SU-DHL-6 (cell line): ENCODE data around the gene ANKHD1.

Source experiments
- H2AFZ ChIP-seq: fragments of 200-600 bp; sonication (generic); 2 replicates; pipeline ENCODE4 v1.6.1; 2014; ENCODE audit warnings: low read depth, mild to moderate bottlenecking, moderate library complexity, mixed read lengths, antibody characterized with exemption, low read length; ENCODE audit not compliant: severe bottlenecking
- H3F3A ChIP-seq: fragments of 200-600 bp; shearing (Covaris generic); 2 replicates; pipeline ENCODE4 v1.6.0; 2016; ENCODE audit warnings: antibody characterized with exemption, mild to moderate bottlenecking; ENCODE audit not compliant: insufficient read depth
- H3K27ac ChIP-seq: fragments of 200-600 bp; sonication (generic); 2 replicates; pipeline ENCODE4 v1.5.1; 2016; ENCODE audit warnings: low read depth, mild to moderate bottlenecking, low read length, moderate library complexity, mixed read lengths
- H3K27me3 ChIP-seq: fragments of 200-600 bp; sonication (generic), shearing (Covaris generic); 2 replicates; pipeline ENCODE4 v1.6.0; 2014; ENCODE audit warnings: mild to moderate bottlenecking, low read length
- H3K36me3 ChIP-seq: fragments of 200-600 bp; sonication (generic); 2 replicates; pipeline ENCODE4 v1.6.1; 2014; ENCODE audit warnings: mild to moderate bottlenecking, low read length, mixed read lengths
- H3K4me2 ChIP-seq: fragments of 300-600, 200-600 bp; shearing (Covaris generic), sonication (generic); 2 replicates; pipeline ENCODE4 v1.6.0; 2014; ENCODE audit warnings: low read length, low read depth, mild to moderate bottlenecking; ENCODE audit not compliant: poor library complexity, severe bottlenecking
- H3K4me3 ChIP-seq: fragments of 200-600 bp; sonication (generic); 2 replicates; pipeline ENCODE4 v1.5.1; 2014; ENCODE audit warnings: antibody characterized with exemption, low read length, mild to moderate bottlenecking, mixed read lengths; ENCODE audit not compliant: insufficient read depth, poor library complexity, severe bottlenecking
- H3K79me2 ChIP-seq: fragments of 200-600 bp; sonication (generic); 2 replicates; pipeline ENCODE4 v1.6.1; 2014; ENCODE audit warnings: mild to moderate bottlenecking, low read length, moderate library complexity; ENCODE audit not compliant: insufficient read depth
- H3K9ac ChIP-seq: fragments of 200-600 bp; sonication (generic); 2 replicates; pipeline ENCODE4 v1.7.0; 2014; ENCODE audit warnings: mild to moderate bottlenecking, low read length
- H3K9me2 ChIP-seq: fragments of 200-600 bp; sonication (generic); replicated peaks from 2 replicates; pipeline ENCODE4 v1.6.1; 2014; ENCODE audit warnings: low read length; ENCODE audit not compliant: insufficient read depth
- H3K9me3 ChIP-seq: fragments of 200-600 bp; sonication (generic); 2 replicates; pipeline ENCODE4 v1.6.1; 2014; ENCODE audit warnings: low read length, mixed read lengths; ENCODE audit not compliant: insufficient read depth
- H4K20me1 ChIP-seq: fragments of 200-600 bp; sonication (generic); 2 replicates; pipeline ENCODE4 v1.6.1; 2014; ENCODE audit warnings: low read depth, mild to moderate bottlenecking, antibody characterized with exemption, low read length, moderate library complexity, mixed read lengths
- CTCF ChIP-seq: fragments of 200-600 bp; sonication (generic); IDR thresholded peaks from one replicate; pipeline ENCODE4 v1.5.1; 2017; ENCODE audit warnings: antibody characterized with exemption, mild to moderate bottlenecking, low read length, moderate library complexity; ENCODE audit not compliant: insufficient read depth, poor library complexity, severe bottlenecking
- EZH2phosphoT487 ChIP-seq: fragments of 200-600 bp; sonication (generic), shearing (Covaris generic); conservative IDR thresholded peaks from 2 replicates; pipeline ENCODE4 v1.6.1; 2018; ENCODE audit warnings: mild to moderate bottlenecking, antibody characterized with exemption, low read length, moderate library complexity, mixed read lengths

ANKHD1 gene

GRCh38 chr5:140569197-140569596 lies 167.6 kb downstream of the ANKHD1 start:
- Histone ChIP-seq H3K9me3 (no peaks in the 10 kb centered on the region), H2AFZ (no peak overlapping the region), H3K27me3 (no peaks in the 10 kb centered on the region), H3K9me2 (no peaks in the 10 kb centered on the region), H3K9ac (no peak overlapping the region), H3K27ac (no peak overlapping the region), H3K36me3 (no peaks in the 10 kb centered on the region), H4K20me1 (no peaks in the 10 kb centered on the region), H3F3A (no peaks in the 10 kb centered on the region), H3K4me3 (no peak overlapping the region), H3K79me2 (peaks cover 15% of the 10 kb centered on the region; the same call in 1 of the 2 replicates), H3K4me2 (no peak overlapping the region)
- no peak for TF ChIP-seq CTCF
- TF ChIP-seq EZH2phosphoT487: no peak

GRCh38 chr5:140570058-140570457 lies 168.4 kb downstream of the ANKHD1 start:
- no peak overlapping the region for H3K4me2 ChIP-seq
- H3K9me3 ChIP-seq: no peaks in the 10 kb centered on the region
- H4K20me1 ChIP-seq: no peaks in the 10 kb centered on the region
- no peaks in the 10 kb centered on the region for H3K36me3 ChIP-seq
- H3K9me2 ChIP-seq: no peaks in the 10 kb centered on the region
- H3K27me3 ChIP-seq: no peaks in the 10 kb centered on the region
- no peak overlapping the region for H3K9ac ChIP-seq
- H3K27ac ChIP-seq: no peak overlapping the region
- TF ChIP-seq EZH2phosphoT487: no peak
- no peak for TF ChIP-seq CTCF
- H3K79me2 ChIP-seq: peaks cover 13% of the 10 kb centered on the region; the same call in 1 of the 2 replicates
- H3K4me3 ChIP-seq: no peak overlapping the region
- H2AFZ ChIP-seq: no peak overlapping the region
- no peaks in the 10 kb centered on the region for H3F3A ChIP-seq

GRCh38 chr5:140570488-140570887 lies 168.9 kb downstream of the ANKHD1 start:
- no peak for TF ChIP-seq EZH2phosphoT487
- TF ChIP-seq CTCF: no peak
- Histone ChIP-seq H3K4me2 (no peak overlapping the region), H3K79me2 (peaks cover 8% of the 10 kb centered on the region; the same call in 1 of the 2 replicates), H3K36me3 (no peaks in the 10 kb centered on the region), H4K20me1 (no peaks in the 10 kb centered on the region), H3K9ac (no peak overlapping the region), H2AFZ (no peak overlapping the region), H3F3A (no peaks in the 10 kb centered on the region), H3K27me3 (no peaks in the 10 kb centered on the region), H3K27ac (no peak overlapping the region), H3K9me2 (no peaks in the 10 kb centered on the region), H3K9me3 (no peaks in the 10 kb centered on the region), H3K4me3 (no peak overlapping the region)

- Histone ChIP-seq H3K27ac (no peak overlapping the region), H3F3A (no peaks in the 10 kb centered on the region), H3K27me3 (no peaks in the 10 kb centered on the region), H3K9me2 (no peaks in the 10 kb centered on the region), H3K9ac (no peak overlapping the region), H3K36me3 (no peaks in the 10 kb centered on the region), H3K4me3 (no peak overlapping the region), H2AFZ (no peak overlapping the region), H4K20me1 (no peaks in the 10 kb centered on the region), H3K79me2 (peaks cover 2% of the 10 kb centered on the region; the same call in 1 of the 2 replicates), H3K9me3 (no peaks in the 10 kb centered on the region), H3K4me2 (no peak overlapping the region)
- TF ChIP-seq EZH2phosphoT487 (no peak), CTCF (no peak)
Observed at GRCh38 chr5:140571105-140571504, 169.5 kb downstream of the ANKHD1 start.
